GM23338 (cell line): ENCODE data around the gene RDH8. TPM values are rescaled to one million over a fixed set of nuclear protein-coding genes. Genes with fewer than 3 reads are reported as not detected.

Source experiments
- ATAC-seq: fragments of 200-7000 bp; cut with Tn5 transposase; 3 replicates; pipeline ENCODE4 v1.9.1; 2020
- DNase-seq: peaks from one replicate; pipeline ENCODE4 v3.0.0-alpha.2; 2015; ENCODE audit warnings: low spot score
- H2AFZ ChIP-seq: fragments of 200-600 bp; sonication (generic); 2 replicates; pipeline ENCODE4 v1.8.0; 2016; ENCODE audit warnings: antibody characterized with exemption, mild to moderate bottlenecking, moderate library complexity
- H3F3A ChIP-seq: fragments of 200-600 bp; sonication (generic); replicated peaks from 2 replicates; pipeline ENCODE4 v1.8.0; 2017; ENCODE audit warnings: antibody characterized with exemption, mixed run types, low read depth
- H3K27ac ChIP-seq: fragments of 200-600 bp; sonication (generic); 2 replicates; pipeline ENCODE4 v1.6.1; 2016; ENCODE audit warnings: low read depth
- H3K27me3 ChIP-seq: fragments of 200-600 bp; sonication (generic); 2 replicates; pipeline ENCODE4 v1.8.0; 2016; ENCODE audit warnings: mild to moderate bottlenecking, mixed run types, moderate library complexity; ENCODE audit not compliant: insufficient read depth
- H3K36me3 ChIP-seq: fragments of 200-600 bp; sonication (generic); 2 replicates; pipeline ENCODE4 v1.8.0; 2016; ENCODE audit warnings: mild to moderate bottlenecking; ENCODE audit not compliant: insufficient read depth
- H3K4me1 ChIP-seq: fragments of 200-600 bp; sonication (generic); 2 replicates; pipeline ENCODE4 v1.8.0; 2016; ENCODE audit warnings: mild to moderate bottlenecking, moderate library complexity; ENCODE audit not compliant: insufficient read depth
- H3K4me2 ChIP-seq: fragments of 200-600 bp; sonication (generic); 2 replicates; pipeline ENCODE4 v1.7.1; 2017; ENCODE audit warnings: mixed run types
- H3K4me3 ChIP-seq: fragments of 200-600 bp; sonication (generic); 2 replicates; pipeline ENCODE4 v1.6.1; 2016; ENCODE audit warnings: mixed run types
- H3K79me2 ChIP-seq: fragments of 200-600 bp; sonication (generic); replicated peaks from 2 replicates; pipeline ENCODE4 v1.8.0; 2017; ENCODE audit warnings: mild to moderate bottlenecking; ENCODE audit not compliant: insufficient read depth
- H3K9me2 ChIP-seq: fragments of 200-600 bp; sonication (generic); 2 replicates; pipeline ENCODE4 v1.8.0; 2017; ENCODE audit not compliant: insufficient read depth
- H4K20me1 ChIP-seq: fragments of 200-600 bp; sonication (generic); replicated peaks from 2 replicates; pipeline ENCODE4 v1.8.0; 2017; ENCODE audit warnings: mild to moderate bottlenecking; ENCODE audit not compliant: insufficient read depth
- H3K27ac Mint-ChIP-seq: 2 replicates; pipeline ENCODE4 v1.8.0; 2020; ENCODE audit warnings: inconsistent platforms, mild to moderate bottlenecking, moderate library complexity, mixed read lengths
- H3K27me3 Mint-ChIP-seq: 3 replicates; pipeline ENCODE4 v1.8.0; 2022; ENCODE audit warnings: low read depth, mild to moderate bottlenecking, moderate library complexity, mixed read lengths, inconsistent platforms; ENCODE audit not compliant: insufficient read depth, poor library complexity
- H3K36me3 Mint-ChIP-seq: 3 replicates; pipeline ENCODE4 v1.8.0; 2021; ENCODE audit warnings: low read depth, mild to moderate bottlenecking, inconsistent platforms, moderate library complexity, mixed read lengths
- H3K4me1 Mint-ChIP-seq: 3 replicates; pipeline ENCODE4 v1.8.0; 2020; ENCODE audit warnings: mild to moderate bottlenecking, inconsistent platforms, mixed read lengths
- H3K4me3 Mint-ChIP-seq: 3 replicates; pipeline ENCODE4 v1.8.0; 2021; ENCODE audit warnings: moderate library complexity, mild to moderate bottlenecking, inconsistent platforms, mixed read lengths
- H3K9me3 Mint-ChIP-seq: 3 replicates; pipeline ENCODE4 v1.8.0; 2020; ENCODE audit warnings: moderate library complexity, mild to moderate bottlenecking, inconsistent platforms, mixed read lengths
- CREB1 ChIP-seq: fragments of 250-450 bp; sonication (Bioruptor Pico); IDR thresholded peaks from 2 replicates; pipeline ENCODE4 v1.5.0; 2020; ENCODE audit warnings: low read depth, mild to moderate bottlenecking, moderate library complexity
- CTCF ChIP-seq, 2 experiments: fragments of 200-600 bp in 1 of 2; sonication (generic) in 1 of 2; conservative IDR thresholded peaks; 2 replicates each; pipeline versions ENCODE4 v1.5.1 to v1.6.1; 2016 to 2017; ENCODE audit warnings: antibody characterized with exemption in 2 of 2, low read depth in 2 of 2, mild to moderate bottlenecking in 2 of 2, moderate library complexity in 1 of 2
- EZH2 ChIP-seq: fragments of 200-600 bp; sonication (generic); IDR thresholded peaks from one replicate; pipeline ENCODE4 v1.8.0; 2017; ENCODE audit warnings: antibody characterized with exemption, mild to moderate bottlenecking, low read depth; ENCODE audit not compliant: unreplicated experiment
- EZH2phosphoT487 ChIP-seq: fragments of 200-600 bp; sonication (generic); IDR thresholded peaks from one replicate; pipeline ENCODE4 v1.8.1; 2018; ENCODE audit warnings: antibody characterized with exemption; ENCODE audit not compliant: unreplicated experiment
- JUNB ChIP-seq: IDR thresholded peaks from one replicate; pipeline ENCODE4 v1.6.1; 2016; ENCODE audit warnings: antibody characterized with exemption; ENCODE audit not compliant: unreplicated experiment
- NANOG ChIP-seq: IDR thresholded peaks from 2 replicates; pipeline ENCODE4 v1.6.1; 2016; ENCODE audit warnings: antibody characterized with exemption, borderline replicate concordance
- POLR2AphosphoS5 ChIP-seq: IDR thresholded peaks from 2 replicates; pipeline ENCODE4 v1.6.1; 2016; ENCODE audit warnings: antibody characterized with exemption, low read depth
- STAT1 ChIP-seq: IDR thresholded peaks from one replicate; pipeline ENCODE4 v1.6.1; 2016; ENCODE audit warnings: antibody characterized with exemption; ENCODE audit not compliant: unreplicated experiment
- ZNF114 ChIP-seq: fragments of 250-450 bp; sonication (Bioruptor Pico); IDR thresholded peaks from 2 replicates; pipeline ENCODE4 v1.5.0; 2020; ENCODE audit warnings: mild to moderate bottlenecking, moderate library complexity
- ZNF331 ChIP-seq: fragments of 250-450 bp; sonication (Bioruptor Pico); IDR thresholded peaks from 2 replicates; pipeline ENCODE4 v1.5.0; 2020; ENCODE audit warnings: low read depth, mild to moderate bottlenecking, moderate library complexity
- polyA plus RNA-seq: library from polyadenylated mRNA; unstranded; fragments of >200 nt; fragmentation: Nextera tagmentation; extraction: Ambion mirVana; gene quantifications from 2 replicates; pipeline ENCODE4 v1.2.1, GENCODE V29; 2016
- total RNA-seq: library from RNA; depleted of rRNA; stranded (reverse); fragments of >200 nt; shearing (Covaris generic); gene quantifications from 2 replicates; pipeline ENCODE4 v1.2.3, GENCODE V29; 2014
- TF ChIP-seq, protein P1 (sequence below): IDR thresholded peaks from one replicate; pipeline ENCODE4 v1.6.1; 2018; ENCODE audit warnings: antibody characterized with exemption; ENCODE audit not compliant: unreplicated experiment
- TF ChIP-seq, protein P2 (sequence below): fragments of 250-450 bp; sonication (Bioruptor Pico); IDR thresholded peaks from 2 replicates; pipeline ENCODE4 v1.5.0; 2020; ENCODE audit warnings: mild to moderate bottlenecking, moderate library complexity
- TF ChIP-seq, protein P3 (sequence below): IDR thresholded peaks from 2 replicates; pipeline ENCODE4 v1.6.1; 2016; ENCODE audit warnings: antibody characterized with exemption

RDH8 gene
- total and polyA plus RNA-seq, 2 experiments from 2014 or later, result not detected

DNA sequence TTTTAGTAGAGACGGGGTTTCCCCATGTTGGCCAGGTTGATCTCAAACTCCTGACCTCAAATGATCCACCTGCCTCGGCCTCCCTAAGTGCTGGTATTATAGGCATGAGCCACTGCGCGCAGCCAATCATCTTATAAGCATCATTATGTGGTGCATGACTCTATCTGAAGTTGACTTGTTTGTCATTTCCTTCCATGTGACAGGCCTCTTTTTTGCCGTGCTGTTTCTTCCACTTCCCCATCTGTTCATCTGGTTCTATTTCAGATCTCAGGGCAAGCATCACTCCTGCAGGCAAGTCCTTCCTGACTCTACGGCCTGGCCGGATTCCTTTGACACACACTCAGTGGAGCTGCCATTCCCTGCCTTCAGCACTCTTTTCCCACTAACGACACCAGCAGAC lies 18.2 kb upstream of the RDH8 start:
- H3K4me2 ChIP-seq, result no peak overlapping the region
- Mint-ChIP-seq H3K9me3 (no peaks in the 10 kb centered on the region; the same call in 1 of the 3 replicates), H3K27ac (no peak overlapping the region), H3K4me1 (peaks cover 1% of the 10 kb centered on the region; the same call in 1 of the 3 replicates), H3K36me3 (no peaks in the 10 kb centered on the region), H3K27me3 (peaks cover 15% of the 10 kb centered on the region), H3K4me3 (no peak overlapping the region)
- H3K9me2 ChIP-seq, result no peaks in the 10 kb centered on the region
- H3F3A ChIP-seq, result no peaks in the 10 kb centered on the region
- no peaks in the 10 kb centered on the region for H3K4me1 ChIP-seq
- no peaks in the 10 kb centered on the region for H3K79me2 ChIP-seq
- H3K4me3 ChIP-seq, result no peak overlapping the region
- no peak overlapping the region for H2AFZ ChIP-seq
- H3K27ac ChIP-seq, result no peak overlapping the region
- DNase-seq, result no peak
- H3K27me3 ChIP-seq, result no peaks in the 10 kb centered on the region
- H4K20me1 ChIP-seq, result no peaks in the 10 kb centered on the region
- no peaks in the 10 kb centered on the region for H3K36me3 ChIP-seq
- TF ChIP-seq, protein P1, sequence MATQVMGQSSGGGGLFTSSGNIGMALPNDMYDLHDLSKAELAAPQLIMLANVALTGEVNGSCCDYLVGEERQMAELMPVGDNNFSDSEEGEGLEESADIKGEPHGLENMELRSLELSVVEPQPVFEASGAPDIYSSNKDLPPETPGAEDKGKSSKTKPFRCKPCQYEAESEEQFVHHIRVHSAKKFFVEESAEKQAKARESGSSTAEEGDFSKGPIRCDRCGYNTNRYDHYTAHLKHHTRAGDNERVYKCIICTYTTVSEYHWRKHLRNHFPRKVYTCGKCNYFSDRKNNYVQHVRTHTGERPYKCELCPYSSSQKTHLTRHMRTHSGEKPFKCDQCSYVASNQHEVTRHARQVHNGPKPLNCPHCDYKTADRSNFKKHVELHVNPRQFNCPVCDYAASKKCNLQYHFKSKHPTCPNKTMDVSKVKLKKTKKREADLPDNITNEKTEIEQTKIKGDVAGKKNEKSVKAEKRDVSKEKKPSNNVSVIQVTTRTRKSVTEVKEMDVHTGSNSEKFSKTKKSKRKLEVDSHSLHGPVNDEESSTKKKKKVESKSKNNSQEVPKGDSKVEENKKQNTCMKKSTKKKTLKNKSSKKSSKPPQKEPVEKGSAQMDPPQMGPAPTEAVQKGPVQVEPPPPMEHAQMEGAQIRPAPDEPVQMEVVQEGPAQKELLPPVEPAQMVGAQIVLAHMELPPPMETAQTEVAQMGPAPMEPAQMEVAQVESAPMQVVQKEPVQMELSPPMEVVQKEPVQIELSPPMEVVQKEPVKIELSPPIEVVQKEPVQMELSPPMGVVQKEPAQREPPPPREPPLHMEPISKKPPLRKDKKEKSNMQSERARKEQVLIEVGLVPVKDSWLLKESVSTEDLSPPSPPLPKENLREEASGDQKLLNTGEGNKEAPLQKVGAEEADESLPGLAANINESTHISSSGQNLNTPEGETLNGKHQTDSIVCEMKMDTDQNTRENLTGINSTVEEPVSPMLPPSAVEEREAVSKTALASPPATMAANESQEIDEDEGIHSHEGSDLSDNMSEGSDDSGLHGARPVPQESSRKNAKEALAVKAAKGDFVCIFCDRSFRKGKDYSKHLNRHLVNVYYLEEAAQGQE, result no peak
- no peak for TF ChIP-seq EZH2phosphoT487
- no peak for TF ChIP-seq CTCF (conservative IDR thresholded peaks at IDR 0.05; ENCODE audit: low read depth in 2 of 2)
- TF ChIP-seq ZNF114 (CRISPR knock-in tag), result no peak
- no peak for TF ChIP-seq CREB1
- TF ChIP-seq JUNB, result no peak
- TF ChIP-seq EZH2, result no peak
- TF ChIP-seq POLR2AphosphoS5, result no peak
- TF ChIP-seq ZNF331, result no peak
- TF ChIP-seq, protein P2, sequence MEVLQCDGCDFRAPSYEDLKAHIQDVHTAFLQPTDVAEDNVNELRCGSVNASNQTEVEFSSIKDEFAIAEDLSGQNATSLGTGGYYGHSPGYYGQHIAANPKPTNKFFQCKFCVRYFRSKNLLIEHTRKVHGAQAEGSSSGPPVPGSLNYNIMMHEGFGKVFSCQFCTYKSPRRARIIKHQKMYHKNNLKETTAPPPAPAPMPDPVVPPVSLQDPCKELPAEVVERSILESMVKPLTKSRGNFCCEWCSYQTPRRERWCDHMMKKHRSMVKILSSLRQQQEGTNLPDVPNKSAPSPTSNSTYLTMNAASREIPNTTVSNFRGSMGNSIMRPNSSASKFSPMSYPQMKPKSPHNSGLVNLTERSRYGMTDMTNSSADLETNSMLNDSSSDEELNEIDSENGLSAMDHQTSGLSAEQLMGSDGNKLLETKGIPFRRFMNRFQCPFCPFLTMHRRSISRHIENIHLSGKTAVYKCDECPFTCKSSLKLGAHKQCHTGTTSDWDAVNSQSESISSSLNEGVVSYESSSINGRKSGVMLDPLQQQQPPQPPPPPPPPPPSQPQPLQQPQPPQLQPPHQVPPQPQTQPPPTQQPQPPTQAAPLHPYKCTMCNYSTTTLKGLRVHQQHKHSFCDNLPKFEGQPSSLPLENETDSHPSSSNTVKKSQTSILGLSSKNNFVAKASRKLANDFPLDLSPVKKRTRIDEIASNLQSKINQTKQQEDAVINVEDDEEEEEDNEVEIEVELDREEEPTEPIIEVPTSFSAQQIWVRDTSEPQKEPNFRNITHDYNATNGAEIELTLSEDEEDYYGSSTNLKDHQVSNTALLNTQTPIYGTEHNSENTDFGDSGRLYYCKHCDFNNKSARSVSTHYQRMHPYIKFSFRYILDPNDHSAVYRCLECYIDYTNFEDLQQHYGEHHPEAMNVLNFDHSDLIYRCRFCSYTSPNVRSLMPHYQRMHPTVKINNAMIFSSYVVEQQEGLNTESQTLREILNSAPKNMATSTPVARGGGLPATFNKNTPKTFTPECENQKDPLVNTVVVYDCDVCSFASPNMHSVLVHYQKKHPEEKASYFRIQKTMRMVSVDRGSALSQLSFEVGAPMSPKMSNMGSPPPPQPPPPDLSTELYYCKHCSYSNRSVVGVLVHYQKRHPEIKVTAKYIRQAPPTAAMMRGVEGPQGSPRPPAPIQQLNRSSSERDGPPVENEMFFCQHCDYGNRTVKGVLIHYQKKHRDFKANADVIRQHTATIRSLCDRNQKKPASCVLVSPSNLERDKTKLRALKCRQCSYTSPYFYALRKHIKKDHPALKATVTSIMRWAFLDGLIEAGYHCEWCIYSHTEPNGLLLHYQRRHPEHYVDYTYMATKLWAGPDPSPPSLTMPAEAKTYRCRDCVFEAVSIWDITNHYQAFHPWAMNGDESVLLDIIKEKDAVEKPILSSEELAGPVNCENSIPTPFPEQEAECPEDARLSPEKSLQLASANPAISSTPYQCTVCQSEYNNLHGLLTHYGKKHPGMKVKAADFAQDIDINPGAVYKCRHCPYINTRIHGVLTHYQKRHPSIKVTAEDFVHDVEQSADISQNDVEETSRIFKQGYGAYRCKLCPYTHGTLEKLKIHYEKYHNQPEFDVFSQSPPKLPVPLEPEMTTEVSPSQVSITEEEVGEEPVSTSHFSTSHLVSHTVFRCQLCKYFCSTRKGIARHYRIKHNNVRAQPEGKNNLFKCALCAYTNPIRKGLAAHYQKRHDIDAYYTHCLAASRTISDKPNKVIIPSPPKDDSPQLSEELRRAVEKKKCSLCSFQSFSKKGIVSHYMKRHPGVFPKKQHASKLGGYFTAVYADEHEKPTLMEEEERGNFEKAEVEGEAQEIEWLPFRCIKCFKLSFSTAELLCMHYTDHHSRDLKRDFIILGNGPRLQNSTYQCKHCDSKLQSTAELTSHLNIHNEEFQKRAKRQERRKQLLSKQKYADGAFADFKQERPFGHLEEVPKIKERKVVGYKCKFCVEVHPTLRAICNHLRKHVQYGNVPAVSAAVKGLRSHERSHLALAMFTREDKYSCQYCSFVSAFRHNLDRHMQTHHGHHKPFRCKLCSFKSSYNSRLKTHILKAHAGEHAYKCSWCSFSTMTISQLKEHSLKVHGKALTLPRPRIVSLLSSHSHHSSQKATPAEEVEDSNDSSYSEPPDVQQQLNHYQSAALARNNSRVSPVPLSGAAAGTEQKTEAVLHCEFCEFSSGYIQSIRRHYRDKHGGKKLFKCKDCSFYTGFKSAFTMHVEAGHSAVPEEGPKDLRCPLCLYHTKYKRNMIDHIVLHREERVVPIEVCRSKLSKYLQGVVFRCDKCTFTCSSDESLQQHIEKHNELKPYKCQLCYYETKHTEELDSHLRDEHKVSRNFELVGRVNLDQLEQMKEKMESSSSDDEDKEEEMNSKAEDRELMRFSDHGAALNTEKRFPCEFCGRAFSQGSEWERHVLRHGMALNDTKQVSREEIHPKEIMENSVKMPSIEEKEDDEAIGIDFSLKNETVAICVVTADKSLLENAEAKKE (CRISPR knock-in tag), result no peak
- TF ChIP-seq, protein P3, sequence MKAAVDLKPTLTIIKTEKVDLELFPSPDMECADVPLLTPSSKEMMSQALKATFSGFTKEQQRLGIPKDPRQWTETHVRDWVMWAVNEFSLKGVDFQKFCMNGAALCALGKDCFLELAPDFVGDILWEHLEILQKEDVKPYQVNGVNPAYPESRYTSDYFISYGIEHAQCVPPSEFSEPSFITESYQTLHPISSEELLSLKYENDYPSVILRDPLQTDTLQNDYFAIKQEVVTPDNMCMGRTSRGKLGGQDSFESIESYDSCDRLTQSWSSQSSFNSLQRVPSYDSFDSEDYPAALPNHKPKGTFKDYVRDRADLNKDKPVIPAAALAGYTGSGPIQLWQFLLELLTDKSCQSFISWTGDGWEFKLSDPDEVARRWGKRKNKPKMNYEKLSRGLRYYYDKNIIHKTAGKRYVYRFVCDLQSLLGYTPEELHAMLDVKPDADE, result no peak
- no peak for TF ChIP-seq NANOG
- TF ChIP-seq STAT1, result no peak
- no peak for ATAC-seq
